LNCaP clone FGC (cell line): Measurements from ENCODE around the gene SUSD6.

Experiments
- DNase-seq: peaks from one replicate; pipeline ENCODE4 v3.0.0-alpha.2; 2011; ENCODE audit warnings: low read depth
- H3K4me3 ChIP-seq: 2 replicates; pipeline ENCODE4 v1.5.1; 2011; ENCODE audit warnings: mild to moderate bottlenecking, low read depth, low read length, control low read depth
- TF ChIP-seq, protein P1 (sequence below): IDR thresholded peaks from 2 replicates; pipeline ENCODE4 v1.5.1; 2012; ENCODE audit warnings: mild to moderate bottlenecking; ENCODE audit not compliant: control insufficient read depth, insufficient read depth; ENCODE audit errors: extremely low read depth

SUSD6 gene

DNA sequence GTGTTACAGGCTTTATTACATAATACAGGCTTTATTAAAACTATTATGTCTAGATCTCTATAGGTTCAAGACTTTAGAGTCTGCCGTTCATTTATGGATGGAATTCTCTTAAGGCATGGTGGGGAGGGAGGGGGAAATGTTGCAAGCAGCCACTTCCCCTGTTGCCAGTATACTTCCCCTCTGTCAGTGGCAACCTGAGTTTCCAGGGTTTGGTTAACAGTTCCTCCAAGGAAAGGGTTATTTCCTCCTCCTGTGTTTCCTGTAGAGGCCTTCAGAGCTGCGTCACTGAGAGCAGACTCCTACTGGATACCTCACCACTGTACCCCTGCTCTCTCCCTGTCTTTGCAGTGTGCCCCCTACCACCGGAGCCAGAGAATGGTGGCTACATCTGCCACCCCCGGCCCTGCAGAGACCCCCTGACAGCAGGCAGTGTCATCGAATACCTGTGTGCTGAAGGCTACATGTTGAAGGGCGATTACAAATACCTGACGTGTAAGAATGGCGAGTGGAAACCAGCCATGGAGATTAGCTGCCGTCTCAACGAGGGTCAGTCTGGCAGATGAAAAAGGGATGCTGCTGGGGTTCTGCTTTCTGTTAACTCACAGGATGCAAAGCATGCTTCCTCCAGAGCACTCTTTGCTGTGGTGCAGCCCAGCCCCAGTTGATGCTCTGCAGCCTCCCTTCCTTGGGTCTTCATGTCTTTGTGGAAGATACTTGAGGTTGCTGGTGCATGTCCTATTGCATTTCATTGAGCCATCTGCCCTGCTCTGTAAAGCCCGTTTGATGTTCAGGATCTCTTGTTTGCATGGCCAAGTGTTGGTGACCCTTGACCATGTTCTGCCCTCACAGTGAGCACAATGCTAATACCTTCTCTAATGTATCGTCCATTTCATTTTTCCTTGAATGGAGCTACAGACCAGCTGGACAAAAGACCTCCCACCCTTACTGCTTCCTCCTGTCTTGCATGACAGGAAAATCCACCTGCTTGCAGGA, 91.9 kb downstream of the SUSD6 start:
- TF ChIP-seq, protein P1, sequence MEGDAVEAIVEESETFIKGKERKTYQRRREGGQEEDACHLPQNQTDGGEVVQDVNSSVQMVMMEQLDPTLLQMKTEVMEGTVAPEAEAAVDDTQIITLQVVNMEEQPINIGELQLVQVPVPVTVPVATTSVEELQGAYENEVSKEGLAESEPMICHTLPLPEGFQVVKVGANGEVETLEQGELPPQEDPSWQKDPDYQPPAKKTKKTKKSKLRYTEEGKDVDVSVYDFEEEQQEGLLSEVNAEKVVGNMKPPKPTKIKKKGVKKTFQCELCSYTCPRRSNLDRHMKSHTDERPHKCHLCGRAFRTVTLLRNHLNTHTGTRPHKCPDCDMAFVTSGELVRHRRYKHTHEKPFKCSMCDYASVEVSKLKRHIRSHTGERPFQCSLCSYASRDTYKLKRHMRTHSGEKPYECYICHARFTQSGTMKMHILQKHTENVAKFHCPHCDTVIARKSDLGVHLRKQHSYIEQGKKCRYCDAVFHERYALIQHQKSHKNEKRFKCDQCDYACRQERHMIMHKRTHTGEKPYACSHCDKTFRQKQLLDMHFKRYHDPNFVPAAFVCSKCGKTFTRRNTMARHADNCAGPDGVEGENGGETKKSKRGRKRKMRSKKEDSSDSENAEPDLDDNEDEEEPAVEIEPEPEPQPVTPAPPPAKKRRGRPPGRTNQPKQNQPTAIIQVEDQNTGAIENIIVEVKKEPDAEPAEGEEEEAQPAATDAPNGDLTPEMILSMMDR, result no peak
- no peak overlapping the region for H3K4me3 ChIP-seq
- no peak for DNase-seq

GRCh38 chr14:69704319-69704718, 92.9 kb downstream of the SUSD6 start:
- H3K4me3 ChIP-seq, result no peak overlapping the region
- DNase-seq, result no peak
- TF ChIP-seq, protein P1, result no peak

DNA sequence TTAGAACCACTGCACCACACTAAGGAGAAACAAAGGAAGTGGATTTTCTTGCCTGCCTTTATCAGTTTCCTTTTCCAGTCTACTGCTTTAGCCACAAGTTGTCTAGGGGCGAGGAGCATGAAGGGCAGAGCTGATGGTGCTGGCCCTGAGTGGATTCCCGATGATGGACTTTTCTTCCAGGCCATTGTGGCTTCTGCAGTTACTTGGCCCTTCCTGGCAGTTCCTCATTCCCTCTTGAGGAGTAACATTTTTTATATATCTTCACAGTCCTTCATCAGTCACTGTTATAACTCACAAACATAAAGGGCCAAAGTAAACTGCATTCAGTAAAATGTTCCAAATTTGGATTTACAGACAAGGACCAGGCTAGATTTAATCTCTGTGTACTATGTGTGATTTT, 94.3 kb downstream of the SUSD6 start:
- H3K4me3 ChIP-seq, result no peak overlapping the region
- DNase-seq, result no peak
- TF ChIP-seq, protein P1, result no peak

GRCh38 chr14:69708049-69708448, 96.7 kb downstream of the SUSD6 start:
- DNase-seq, result no peak
- TF ChIP-seq, protein P1, result no peak

DNA sequence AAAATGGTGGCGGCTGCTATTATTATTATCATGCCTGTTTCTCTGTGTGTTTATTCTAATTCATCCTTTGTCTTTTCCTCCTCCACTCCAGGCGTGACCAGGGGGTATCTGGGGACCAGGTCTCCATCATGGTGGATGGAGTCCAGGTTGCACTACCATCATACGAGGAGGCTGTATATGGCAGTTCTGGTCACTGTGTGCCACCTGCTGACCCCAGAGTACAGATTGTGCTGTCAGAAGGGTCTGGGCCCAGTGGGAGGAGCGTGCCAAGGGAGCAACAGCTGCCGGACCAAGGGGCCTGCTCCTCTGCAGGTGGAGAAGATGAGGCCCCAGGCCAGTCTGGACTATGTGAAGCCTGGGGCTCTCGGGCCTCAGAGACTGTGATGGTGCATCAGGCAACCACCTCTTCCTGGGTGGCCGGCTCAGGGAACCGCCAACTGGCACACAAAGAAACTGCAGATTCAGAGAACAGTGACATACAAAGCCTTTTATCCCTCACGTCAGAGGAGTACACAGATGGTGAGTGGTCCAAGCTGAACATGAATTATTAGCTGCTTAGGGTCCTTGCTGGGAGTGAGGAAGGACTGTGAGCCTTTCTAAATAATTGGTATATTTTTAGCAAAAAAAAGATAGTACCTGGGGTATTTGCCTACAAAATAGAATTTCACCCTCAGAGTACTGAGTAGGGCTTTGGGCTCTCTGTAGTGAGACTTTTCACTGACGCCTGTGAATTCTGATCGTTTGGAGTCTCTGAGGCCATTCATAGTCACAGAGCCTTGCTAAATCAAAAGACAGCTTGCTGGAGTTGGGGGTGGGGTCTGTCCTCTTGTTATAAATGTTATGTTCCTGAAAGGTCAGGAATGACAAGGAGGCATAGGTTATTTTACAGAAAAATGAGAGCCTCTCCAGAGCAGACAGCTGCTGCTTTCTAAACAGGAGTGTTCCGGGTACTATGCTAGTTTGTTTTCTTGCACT, 97.5 kb downstream of the SUSD6 start:
- DNase-seq, result no peak
- TF ChIP-seq, protein P1, result no peak
- no peak overlapping the region for H3K4me3 ChIP-seq

More at GRCh38 chr14:69708049-69708448, 96.7 kb downstream of the SUSD6 start:
- no peak overlapping the region for H3K4me3 ChIP-seq

DNA sequence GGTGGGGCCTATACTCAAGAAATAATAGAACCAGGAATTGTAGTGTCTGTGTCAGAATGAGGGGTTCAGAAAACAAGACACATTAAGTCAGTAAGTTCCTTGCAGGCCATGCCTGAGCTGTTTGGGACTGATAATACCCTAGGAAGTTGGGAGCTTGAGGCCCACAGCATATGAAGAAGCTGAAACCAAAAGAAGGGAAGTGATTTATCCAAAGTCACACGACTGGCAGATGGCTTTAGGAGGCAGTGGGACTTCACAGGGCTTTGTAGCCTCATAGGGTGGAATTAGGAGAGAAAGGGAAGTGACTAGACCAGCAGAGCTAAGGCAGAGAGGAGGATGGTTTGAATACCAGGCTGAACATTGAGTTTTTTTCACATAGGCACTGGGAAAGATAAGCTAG, 99.0 kb downstream of the SUSD6 start:
- no peak for DNase-seq
- TF ChIP-seq, protein P1, result no peak
- no peak overlapping the region for H3K4me3 ChIP-seq
